Liver (tissue), 9 donors: ENCODE results near the gene CHPF2. TPM values are rescaled to one million over a fixed set of nuclear protein-coding genes. Genes with fewer than 3 reads are reported as not detected.

ENCODE experiments used
- DNase-seq: peaks from one replicate; pipeline ENCODE4 v3.0.0-alpha.2; 2017; ENCODE audit warnings: low spot score
- H3K27ac ChIP-seq, 2 donors: one replicate each; pipeline ENCODE4 v1.7.0; 2013; ENCODE audit warnings: inconsistent platforms in 2 of 2, low read length in 2 of 2, control low read depth in 1 of 2, low read depth in 1 of 2, mild to moderate bottlenecking in 1 of 2
- H3K27me3 ChIP-seq, 4 donors: one replicate each; pipeline versions ENCODE4 v1.6.1 to v1.7.0; 2013; ENCODE audit warnings: low read length in 3 of 4, inconsistent platforms in 1 of 4, mild to moderate bottlenecking in 1 of 4, moderate library complexity in 1 of 4; ENCODE audit not compliant: control insufficient read depth in 4 of 4, insufficient read depth in 4 of 4
- H3K36me3 ChIP-seq, 4 donors: one replicate each; pipeline versions ENCODE4 v1.6.1 to v1.7.0; 2013; ENCODE audit warnings: low read length in 3 of 4, mild to moderate bottlenecking in 3 of 4, low read depth in 1 of 4, moderate library complexity in 1 of 4; ENCODE audit not compliant: control insufficient read depth in 4 of 4, insufficient read depth in 3 of 4
- H3K4me1 ChIP-seq, 4 donors: one replicate each; pipeline versions ENCODE4 v1.6.1 to v1.7.0; 2013; ENCODE audit warnings: low read length in 3 of 4, mild to moderate bottlenecking in 3 of 4, moderate library complexity in 1 of 4; ENCODE audit not compliant: control insufficient read depth in 4 of 4, insufficient read depth in 4 of 4
- H3K4me3 ChIP-seq, 3 donors: one replicate each; pipeline versions ENCODE4 v1.6.1 to v1.7.0; 2013; ENCODE audit warnings: low read length in 3 of 3, control low read depth in 1 of 3, low read depth in 1 of 3, mild to moderate bottlenecking in 1 of 3
- H3K9ac ChIP-seq, 2 donors: one replicate each; pipeline ENCODE4 v1.7.0; 2013; ENCODE audit warnings: low read length in 2 of 2, mild to moderate bottlenecking in 2 of 2, moderate library complexity in 2 of 2, control low read depth in 1 of 2, low read depth in 1 of 2
- H3K9me3 ChIP-seq, 4 donors: one replicate each; pipeline versions ENCODE4 v1.6.1 to v1.7.0; 2013; ENCODE audit warnings: low read length in 3 of 4; ENCODE audit not compliant: control insufficient read depth in 4 of 4
- ATF3 ChIP-seq: IDR thresholded peaks from 2 replicates; pipeline ENCODE4 v1.6.1; 2016; ENCODE audit warnings: antibody characterized with exemption
- CTCF ChIP-seq: fragments of 150-350 bp; IDR thresholded peaks from 2 replicates; pipeline ENCODE4 v1.5.1; 2017; ENCODE audit warnings: improper control_type of control experiment, low read depth, low read length; ENCODE audit not compliant: missing input control
- EGR1 ChIP-seq, 2 donors: IDR thresholded peaks; 2 replicates each; pipeline ENCODE4 v1.6.1; 2016 to 2018; ENCODE audit warnings: antibody characterized with exemption in 2 of 2, low read depth in 2 of 2
- FOXA1 ChIP-seq: IDR thresholded peaks from 2 replicates; pipeline ENCODE4 v1.6.1; 2016; ENCODE audit warnings: antibody characterized with exemption
- FOXA2 ChIP-seq: IDR thresholded peaks from 2 replicates; pipeline ENCODE4 v1.6.1; 2016; ENCODE audit warnings: antibody characterized with exemption
- GABPA ChIP-seq, 2 donors: IDR thresholded peaks in 1 of 2; conservative IDR thresholded peaks in 1 of 2; 2 replicates each; pipeline ENCODE4 v1.6.1; 2016; ENCODE audit warnings: antibody characterized with exemption in 2 of 2, mild to moderate bottlenecking in 1 of 2, moderate library complexity in 1 of 2
- HNF4A ChIP-seq, 2 donors: conservative IDR thresholded peaks; 2 replicates each; pipeline ENCODE4 v1.6.1; 2016; ENCODE audit warnings: antibody characterized with exemption in 2 of 2, mild to moderate bottlenecking in 2 of 2
- HNF4G ChIP-seq: IDR thresholded peaks from 2 replicates; pipeline ENCODE4 v1.6.1; 2016; ENCODE audit warnings: antibody characterized with exemption
- MAX ChIP-seq: IDR thresholded peaks from 2 replicates; pipeline ENCODE4 v1.6.1; 2016; ENCODE audit warnings: antibody characterized with exemption
- NR2F2 ChIP-seq: IDR thresholded peaks from 2 replicates; pipeline ENCODE4 v1.6.1; 2016; ENCODE audit warnings: antibody characterized with exemption
- RAD21 ChIP-seq, 2 donors: IDR thresholded peaks; 2 replicates each; pipeline ENCODE4 v1.6.1; 2016; ENCODE audit warnings: antibody characterized with exemption in 2 of 2, mild to moderate bottlenecking in 2 of 2
- REST ChIP-seq: IDR thresholded peaks from 2 replicates; pipeline ENCODE4 v1.6.1; 2016; ENCODE audit warnings: antibody characterized with exemption, mild to moderate bottlenecking
- RXRA ChIP-seq, 2 donors: IDR thresholded peaks; 2 replicates each; pipeline ENCODE4 v1.6.1; 2017 to 2018; ENCODE audit warnings: antibody characterized with exemption in 2 of 2, mild to moderate bottlenecking in 1 of 2
- SP1 ChIP-seq: IDR thresholded peaks from 2 replicates; pipeline ENCODE4 v1.6.1; 2018; ENCODE audit warnings: antibody characterized with exemption, mild to moderate bottlenecking
- TAF1 ChIP-seq: conservative IDR thresholded peaks from 2 replicates; pipeline ENCODE4 v1.6.1; 2016; ENCODE audit warnings: antibody characterized with exemption, mild to moderate bottlenecking
- YY1 ChIP-seq: IDR thresholded peaks from 2 replicates; pipeline ENCODE4 v1.6.1; 2016; ENCODE audit warnings: antibody characterized with exemption, mild to moderate bottlenecking
- WGBS: extraction: QIAGEN DNeasy Blood & Tissue Kit; methylation state at CpG from one replicate; pipeline ENCODE4 v1.1.7; 2013; 5-methylcytosine and 5-hydroxymethylcytosine counted together
- polyA plus RNA-seq, 2 donors: library from polyadenylated mRNA; stranded (reverse) in 1 of 2; unstranded in 1 of 2; fragments of 200-250 nt in 1 of 2; fragments of >200 nt in 1 of 2; fragmentation: Nextera tagmentation in 1 of 2; extraction: Ambion mirVana in 1 of 2; gene quantifications; one replicate each; pipeline versions ENCODE4 v1.2.1 to v1.2.3, GENCODE V29; 2013 to 2015
- total RNA-seq, 2 donors: library from RNA; depleted of rRNA; stranded (reverse); fragments of >200 nt; gene quantifications; one replicate each; pipeline ENCODE4 v1.2.3, GENCODE V29; 2014
- donor health status: healthy.
- donor health status: healthy.
- donor health status: healthy.
- donor health status: healthy.
- donor health status: healthy.

Gene CHPF2
- total and polyA plus RNA-seq, 4 donors, result 4.1 to 19.7 (median 18.1) TPM

GRCh38 chr7:151255390-151255789 lies 23.1 kb downstream of the CHPF2 start:
- TF ChIP-seq MAX (no peak), EGR1 (IDR thresholded peaks at IDR 0.05; ENCODE audit: low read depth in 2 of 2) (no peak), FOXA2 (no peak), REST (no peak), TAF1 (no peak), RAD21 (IDR thresholded peaks at IDR 0.05) (no peak), SP1 (no peak), NR2F2 (no peak), RXRA (IDR thresholded peaks at IDR 0.05) (no peak), CTCF (no peak), ATF3 (no peak), HNF4G (no peak)
- Histone ChIP-seq H3K36me3 (no peaks in the 10 kb centered on the region), H3K9ac (no peak overlapping the region), H3K27me3 (peaks cover 0 to 6% (median under 1%) of the 10 kb centered on the region in 4 donors), H3K4me1 (peaks cover 3 to 8% (median 5%) of the 10 kb centered on the region in 4 donors), H3K4me3 (no peak overlapping the region), H3K27ac (no peak overlapping the region), H3K9me3 (no peaks in the 10 kb centered on the region)
- DNase-seq, result no peak
- 75% methylated on average over 7 of the region's 7 CpGs for WGBS

GRCh38 chr7:151256410-151257045 lies 24.2 kb downstream of the CHPF2 start:
- WGBS, result 64% methylated on average over 16 of the region's 16 CpGs
- TF ChIP-seq RAD21 (IDR thresholded peaks at IDR 0.05) (no peak), FOXA1 (no peak), EGR1 (IDR thresholded peaks at IDR 0.05; ENCODE audit: low read depth in 2 of 2) (no peak), HNF4G (no peak), GABPA (IDR thresholded peaks at IDR 0.05 in 1 of 2, conservative IDR thresholded peaks at IDR 0.05 in 1 of 2) (no peak), RXRA (IDR thresholded peaks at IDR 0.05) (no peak), REST (no peak), MAX (no peak), FOXA2 (no peak), CTCF (no peak), SP1 (no peak), ATF3 (no peak), YY1 (no peak), TAF1 (no peak), HNF4A (conservative IDR thresholded peaks at IDR 0.05) (no peak)

More at GRCh38 chr7:151256410-151257045, 24.2 kb downstream of the CHPF2 start:
- Histone ChIP-seq H3K9ac (no peak overlapping the region), H3K27me3 (peaks cover 0 to 6% (median 1%) of the 10 kb centered on the region in 4 donors), H3K4me3 (no peak overlapping the region), H3K4me1 (peaks cover 3 to 6% (median 4%) of the 10 kb centered on the region in 4 donors), H3K27ac (no peak overlapping the region), H3K9me3 (no peaks in the 10 kb centered on the region), H3K36me3 (no peaks in the 10 kb centered on the region)
- DNase-seq, result no peak
